PC-3 (cell line): ENCODE measurements around the gene DPY30. TPM values are rescaled to one million over a fixed set of nuclear protein-coding genes. Genes with fewer than 3 reads are reported as not detected.

ENCODE experiments used
- ATAC-seq: fragments of 200-7000 bp; cut with Tn5 transposase; 2 replicates; pipeline ENCODE4 v1.9.1; 2020; ENCODE audit warnings: mild to moderate bottlenecking, moderate library complexity
- BruUV-seq: library from RNA; stranded (reverse); fragments of 400-500 nt; replicated peaks from 2 replicates; lab custom pipeline; 2021; lab: Mats Ljungman, UMichigan
- CTCF ChIA-PET: fragments of 300-600 bp; sonication (Branson Sonifier 250); formaldehyde crosslinking; loops from one replicate; lab custom pipeline; 2022; ENCODE audit warnings: antibody characterized with exemption; lab: Charles Lee
- POLR2A ChIA-PET: fragments of 300-600 bp; sonication (Branson Sonifier 250); formaldehyde crosslinking; loops from one replicate; lab custom pipeline; 2022; ENCODE audit warnings: antibody characterized with exemption; ENCODE audit not compliant: unreplicated experiment; lab: Charles Lee
- DNase-seq: peaks from one replicate; pipeline ENCODE4 v3.0.0-alpha.2; 2015
- H2AFZ ChIP-seq: fragments of 300-600 bp; sonication (generic); 2 replicates; pipeline ENCODE4 v1.6.0; 2016; ENCODE audit warnings: antibody characterized with exemption, low read length
- H3F3A ChIP-seq: fragments of 300-600 bp; sonication (generic); one replicate; pipeline ENCODE4 v1.6.0; 2017; ENCODE audit warnings: antibody characterized with exemption, low read length, control low read depth, mild to moderate bottlenecking; ENCODE audit not compliant: unreplicated experiment
- H3K27ac ChIP-seq: fragments of 300-600 bp; sonication (generic); 2 replicates; pipeline ENCODE4 v1.5.1; 2016; ENCODE audit warnings: mild to moderate bottlenecking, low read length
- H3K27me3 ChIP-seq: fragments of 300-600 bp; sonication (generic); 2 replicates; pipeline ENCODE4 v1.6.1; 2016; ENCODE audit warnings: low read length, mixed read lengths
- H3K36me3 ChIP-seq: fragments of 300-600 bp; sonication (generic); 2 replicates; pipeline ENCODE4 v1.6.1; 2016; ENCODE audit warnings: low read depth, mixed run types, low read length, mixed read lengths
- H3K4me1 ChIP-seq: fragments of 300-600 bp; sonication (generic); 2 replicates; pipeline ENCODE4 v1.5.1; 2016; ENCODE audit warnings: low read length; ENCODE audit not compliant: insufficient read depth
- H3K4me2 ChIP-seq: fragments of 300-600 bp; sonication (generic); 2 replicates; pipeline ENCODE4 v1.6.0; 2016; ENCODE audit warnings: low read length
- H3K4me3 ChIP-seq: fragments of 300-600 bp; sonication (generic); 2 replicates; pipeline ENCODE4 v1.5.1; 2016; ENCODE audit warnings: mild to moderate bottlenecking, low read length, mixed read lengths
- H3K79me2 ChIP-seq: fragments of 300-600 bp; sonication (generic); 2 replicates; pipeline ENCODE4 v1.6.1; 2017; ENCODE audit warnings: low read length, mixed read lengths
- H3K9ac ChIP-seq: fragments of 300-600 bp; sonication (generic); 2 replicates; pipeline ENCODE4 v1.6.0; 2016; ENCODE audit warnings: mild to moderate bottlenecking, low read length
- H3K9me2 ChIP-seq: fragments of 300-600 bp; sonication (generic); replicated peaks from 2 replicates; pipeline ENCODE4 v1.6.1; 2016; ENCODE audit warnings: mixed run types, low read length, mixed read lengths
- H3K9me3 ChIP-seq: fragments of 300-600 bp; sonication (generic); 2 replicates; pipeline ENCODE4 v1.6.1; 2016; ENCODE audit warnings: low read length, mixed read lengths
- H4K20me1 ChIP-seq: fragments of 300-600 bp; sonication (generic); 2 replicates; pipeline ENCODE4 v1.6.1; 2016; ENCODE audit warnings: low read length, mixed read lengths
- EZH2 ChIP-seq: fragments of 300-600 bp; sonication (generic); IDR thresholded peaks from one replicate; pipeline ENCODE4 v1.6.1; 2017; ENCODE audit warnings: antibody characterized with exemption, mild to moderate bottlenecking, low read length; ENCODE audit not compliant: unreplicated experiment
- EZH2phosphoT487 ChIP-seq: fragments of 300-600 bp; sonication (generic); IDR thresholded peaks from 2 replicates; pipeline ENCODE4 v1.6.1; 2018; ENCODE audit warnings: mild to moderate bottlenecking, antibody characterized with exemption, low read length, borderline replicate concordance
- intact Hi-C: fragments of 100-400 bp; cut with micrococcal nuclease; formaldehyde crosslinking; loops from 2 replicates; pipeline ENCODE4 v1.9.0; 2023
- total RNA-seq: library from RNA; depleted of rRNA; stranded (reverse); fragments of >200 nt; gene quantifications from 2 replicates; pipeline ENCODE4 v1.2.3, GENCODE V29; 2014; rRNA removed
- TF ChIP-seq, protein P1 (sequence below): fragments of 300-600 bp; sonication (generic); conservative IDR thresholded peaks from 2 replicates; pipeline ENCODE4 v1.5.1; 2017; ENCODE audit warnings: antibody characterized with exemption, low read depth, mild to moderate bottlenecking, low read length

The DPY30 gene
- total RNA-seq, 1 experiment from 2014 or later = 127 TPM

DNA sequence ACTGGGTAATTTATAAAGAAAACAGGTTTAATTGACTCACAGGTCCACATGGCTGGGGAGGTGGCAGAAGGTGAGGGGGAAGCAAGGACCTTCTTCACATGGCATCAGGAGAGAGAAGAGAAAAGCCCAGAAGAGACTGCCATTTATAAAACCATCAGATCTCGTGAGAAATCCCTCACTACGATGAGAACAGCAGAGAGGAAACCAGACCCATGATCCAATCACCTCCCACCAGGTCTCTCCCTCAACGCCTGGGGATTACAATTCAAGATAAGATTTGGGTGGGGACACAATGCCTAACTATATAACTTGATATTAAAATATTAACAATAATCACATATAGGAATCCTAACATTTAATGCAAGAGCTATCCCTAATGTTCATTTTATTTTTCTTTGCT, 60.6 kb downstream of the DPY30 start:
- DNase-seq (no peak), ATAC-seq (no peak)
- Histone ChIP-seq H3K27me3 (no peaks in the 10 kb centered on the region), H3K79me2 (peaks cover 89% of the 10 kb centered on the region), H3K4me3 (no peak overlapping the region), H3K4me2 (no peak overlapping the region), H3K27ac (no peak overlapping the region), H3K9me3 (no peaks in the 10 kb centered on the region), H3F3A (no peaks in the 10 kb centered on the region), H2AFZ (no peak overlapping the region), H3K36me3 (no peaks in the 10 kb centered on the region), H3K9ac (no peak overlapping the region), H4K20me1 (0 out of 2 replicates have a peak, but pooled peaks cover 9% of the 10 kb centered on the region), H3K9me2 (no peaks in the 10 kb centered on the region), H3K4me1 (no peaks in the 10 kb centered on the region)
- no peak for TF ChIP-seq EZH2
- TF ChIP-seq, protein P1, sequence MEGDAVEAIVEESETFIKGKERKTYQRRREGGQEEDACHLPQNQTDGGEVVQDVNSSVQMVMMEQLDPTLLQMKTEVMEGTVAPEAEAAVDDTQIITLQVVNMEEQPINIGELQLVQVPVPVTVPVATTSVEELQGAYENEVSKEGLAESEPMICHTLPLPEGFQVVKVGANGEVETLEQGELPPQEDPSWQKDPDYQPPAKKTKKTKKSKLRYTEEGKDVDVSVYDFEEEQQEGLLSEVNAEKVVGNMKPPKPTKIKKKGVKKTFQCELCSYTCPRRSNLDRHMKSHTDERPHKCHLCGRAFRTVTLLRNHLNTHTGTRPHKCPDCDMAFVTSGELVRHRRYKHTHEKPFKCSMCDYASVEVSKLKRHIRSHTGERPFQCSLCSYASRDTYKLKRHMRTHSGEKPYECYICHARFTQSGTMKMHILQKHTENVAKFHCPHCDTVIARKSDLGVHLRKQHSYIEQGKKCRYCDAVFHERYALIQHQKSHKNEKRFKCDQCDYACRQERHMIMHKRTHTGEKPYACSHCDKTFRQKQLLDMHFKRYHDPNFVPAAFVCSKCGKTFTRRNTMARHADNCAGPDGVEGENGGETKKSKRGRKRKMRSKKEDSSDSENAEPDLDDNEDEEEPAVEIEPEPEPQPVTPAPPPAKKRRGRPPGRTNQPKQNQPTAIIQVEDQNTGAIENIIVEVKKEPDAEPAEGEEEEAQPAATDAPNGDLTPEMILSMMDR = no peak
- TF ChIP-seq EZH2phosphoT487 = no peak
- ChIA-PET POLR2A (no interaction called here), CTCF (no interaction called here)
- BruUV-seq = no TSS peak
- intact Hi-C loops = no loop called here

DNA sequence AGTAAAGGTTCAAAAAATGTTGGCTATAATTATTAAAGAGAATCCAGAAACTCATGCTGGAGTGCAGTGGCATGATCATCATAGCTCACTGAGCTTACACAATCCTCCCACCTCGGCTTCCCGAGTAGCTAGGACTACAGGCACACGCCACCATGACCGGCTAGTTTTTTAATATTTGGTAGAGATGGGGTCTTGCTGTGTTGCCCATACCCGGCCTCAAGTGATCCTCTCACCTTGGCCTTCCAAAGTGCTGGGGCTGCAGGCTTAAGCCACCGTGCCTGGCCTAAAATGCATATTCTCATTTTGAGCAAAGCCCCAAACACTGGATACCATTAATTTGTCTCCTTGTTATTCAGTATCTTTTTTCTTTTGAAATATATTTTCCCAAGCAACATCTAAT, 61.2 kb downstream of the DPY30 start:
- ATAC-seq (no peak), DNase-seq (no peak)
- POLR2A ChIA-PET = no interaction called here
- no peaks in the 10 kb centered on the region for H3K27me3 ChIP-seq
- no peaks in the 10 kb centered on the region for H3K4me1 ChIP-seq
- no peak overlapping the region for H2AFZ ChIP-seq
- no peak overlapping the region for H3K4me3 ChIP-seq
- peaks cover 87% of the 10 kb centered on the region for H3K79me2 ChIP-seq
- no TSS peak for BruUV-seq
- no peak overlapping the region for H3K27ac ChIP-seq
- no peak for TF ChIP-seq EZH2phosphoT487
- TF ChIP-seq, protein P1 = no peak
- TF ChIP-seq EZH2 = no peak
- CTCF ChIA-PET = no interaction called here
- no peaks in the 10 kb centered on the region for H3K9me2 ChIP-seq
- H3K9me3 ChIP-seq = no peaks in the 10 kb centered on the region
- no peaks in the 10 kb centered on the region for H3F3A ChIP-seq
- no peak overlapping the region for H3K9ac ChIP-seq
- H3K36me3 ChIP-seq = no peaks in the 10 kb centered on the region
- no peak overlapping the region for H3K4me2 ChIP-seq
- H4K20me1 ChIP-seq = 0 out of 2 replicates have a peak, but pooled peaks cover 5% of the 10 kb centered on the region
- intact Hi-C loops = no loop called here

Other genes starting within 250 kb of the DPY30 start
- gene MEMO1, start 28.8 kb downstream of the DPY30 start, total RNA-seq = 49.5 and 59.9 TPM in 2 replicates
- 15.5 and 21.6 TPM in 2 replicates for gene SPAST, start 23.8 kb upstream of the DPY30 start, total RNA-seq
- 24.2 and 24.6 TPM in 2 replicates for gene SLC30A6, start 126.1 kb upstream of the DPY30 start, total RNA-seq
- gene NLRC4, start 225.1 kb upstream of the DPY30 start, total RNA-seq = not detected in 2 replicates
- 9.6 and 13.1 TPM in 2 replicates for gene YIPF4, start 238.1 kb upstream of the DPY30 start, total RNA-seq